Hematopoietic multipotent progenitor cell (in vitro differentiated cells): ENCODE measurements around the gene POLR2F. TPM values are rescaled to one million over a fixed set of nuclear protein-coding genes. Genes with fewer than 3 reads are reported as not detected.

Experiments used
- DNase-seq, 3 donors: peaks; one replicate each; pipeline ENCODE4 v3.0.0-alpha.2; 2011 to 2015; ENCODE audit warnings: low read depth in 2 of 3, low spot score in 2 of 3
- total RNA-seq: library from RNA; depleted of rRNA; stranded (reverse); fragments of >200 nt; gene quantifications from one replicate; pipeline ENCODE4 v1.2.3, GENCODE V29; 2012

POLR2F gene
- 30.7 TPM for total RNA-seq

DNA sequence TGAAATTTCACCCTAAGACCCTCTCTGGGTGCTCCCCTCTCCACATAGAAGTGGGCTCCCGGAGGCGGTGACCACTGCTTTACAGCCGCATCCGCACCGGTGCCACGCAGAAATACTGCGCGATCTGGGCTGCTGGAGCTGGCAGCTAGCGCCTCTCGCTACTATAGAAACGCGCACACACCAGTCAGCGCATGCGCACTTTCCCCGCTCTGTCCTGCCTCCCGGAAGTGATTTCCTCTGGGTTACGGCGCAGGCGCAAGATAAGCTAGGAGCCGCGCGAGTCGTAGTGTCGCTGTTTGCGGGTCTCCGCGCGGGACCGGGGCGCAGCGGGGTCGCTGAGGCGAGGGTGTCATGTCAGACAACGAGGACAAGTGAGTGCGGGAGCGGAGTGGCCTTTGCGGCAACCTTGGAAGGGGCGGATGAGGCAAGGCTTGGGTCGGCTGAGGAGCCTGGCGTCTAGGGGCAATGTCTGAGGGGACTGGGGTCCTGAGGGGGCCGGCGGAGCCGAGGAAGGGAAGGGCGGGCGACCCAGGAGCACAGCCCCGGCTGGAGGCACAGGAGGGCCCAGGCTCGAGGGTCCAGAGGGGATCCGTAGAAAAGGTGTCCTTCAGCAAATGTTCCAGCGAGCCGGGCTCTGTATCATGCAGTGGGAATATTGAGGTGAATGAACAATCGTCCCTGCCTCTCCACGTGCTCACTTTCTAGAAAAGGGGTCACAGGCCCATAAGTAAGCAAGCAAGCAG, at the start of gene POLR2F, which contains the start of gene C22orf23:
TSS of gene POLR2F (plus strand) at position 263 of the 743 bp plus-strand sequence. CDS start at position 352, 89 bp downstream.
TSS of gene C22orf23 (minus strand) at position 165 of the 743 bp plus-strand sequence. CDS start 452 bp downstream, outside the sequence.
- peak; percentile 94 to 98 (median 95) for DNase-seq

DNA sequence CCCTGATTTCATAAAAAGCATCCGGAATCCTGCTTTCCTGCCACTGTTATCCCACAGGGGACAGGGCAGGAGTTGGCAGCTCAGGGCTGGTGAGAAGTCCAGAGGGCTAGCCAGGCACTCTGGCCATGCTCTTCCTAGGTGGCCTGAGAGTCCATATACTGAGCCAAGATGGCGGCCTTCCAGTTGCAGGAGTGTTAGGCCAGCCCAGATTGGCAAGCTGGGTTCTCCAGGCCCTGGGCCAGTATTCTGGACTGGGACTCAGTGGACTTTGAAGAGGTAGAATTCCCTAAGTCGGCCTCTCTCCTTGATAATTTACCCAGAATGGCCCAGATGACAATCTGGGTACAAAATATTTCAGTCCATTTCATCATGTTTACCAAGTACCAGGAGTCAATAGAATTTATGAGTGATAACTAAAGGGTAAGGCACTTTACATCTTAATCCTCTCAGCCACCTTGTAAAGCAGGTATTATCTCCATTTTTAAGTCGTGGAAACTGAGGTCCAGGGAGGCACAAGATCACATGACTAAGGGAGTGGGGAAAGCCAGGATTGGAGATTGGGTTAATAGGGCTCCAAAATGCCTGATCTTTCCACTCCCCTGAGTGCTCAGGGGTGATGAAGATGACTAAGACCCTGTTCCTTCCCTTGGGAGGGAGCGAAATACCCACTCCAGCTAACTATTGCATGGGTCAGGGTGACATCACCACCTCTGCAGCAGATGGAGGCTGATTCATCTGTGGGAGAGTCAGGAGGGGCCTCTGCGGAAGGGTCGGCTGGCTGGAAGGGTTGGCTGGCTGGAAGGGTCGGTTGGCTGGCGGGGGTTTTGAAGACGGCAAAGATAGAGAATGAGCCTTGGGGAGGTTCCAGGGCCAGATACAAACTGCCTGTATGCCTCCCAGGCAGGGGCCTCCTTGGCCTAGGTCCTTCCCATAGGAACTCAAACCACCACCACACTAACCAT, 48.6 kb upstream of the POLR2F start:
- DNase-seq: peak in 2 of 3 donors; percentile 40 to 74

DNA sequence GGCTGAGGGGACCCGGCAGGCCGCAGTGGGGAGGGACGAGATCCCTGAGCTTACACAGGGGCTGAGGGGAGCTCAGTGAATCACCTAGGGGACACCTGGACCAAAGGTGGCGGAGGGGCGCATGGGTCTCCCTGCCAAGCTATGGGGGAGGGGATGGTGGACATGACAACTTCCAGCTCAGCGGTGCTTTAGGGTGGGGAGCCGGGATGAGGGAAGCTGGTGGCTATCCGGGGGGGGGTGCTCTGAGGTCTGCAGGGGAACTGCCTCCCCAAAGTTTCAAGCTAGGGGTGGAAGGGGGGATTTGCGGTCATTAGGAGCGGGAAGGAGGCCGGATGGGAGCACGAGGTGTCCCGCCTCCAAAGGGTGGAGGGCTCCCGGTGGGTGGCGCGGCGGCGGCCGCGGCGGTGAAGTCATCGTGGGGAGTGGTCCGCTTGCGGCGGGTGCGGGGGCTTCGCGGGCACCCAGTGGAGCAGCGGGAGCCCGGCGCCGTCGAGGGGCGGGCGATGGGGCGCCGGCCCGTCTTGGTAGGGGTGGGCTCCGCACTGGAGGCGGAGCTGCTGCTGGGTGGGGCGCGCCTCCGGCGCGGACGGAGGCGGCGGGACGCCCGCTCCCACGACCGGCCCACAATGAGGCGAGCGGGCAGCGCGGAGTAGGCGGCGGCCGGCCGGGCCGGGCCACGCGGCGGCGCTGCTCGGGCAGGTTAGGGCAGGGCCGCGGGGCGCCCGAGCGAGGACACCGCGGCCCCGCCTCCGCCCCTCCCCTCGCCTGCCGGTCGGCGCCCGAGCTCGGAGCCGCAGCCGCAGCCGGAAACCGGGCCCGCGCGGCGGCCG, 47.8 kb upstream of the POLR2F start, which contains the start of gene MICALL1:
TSS of gene MICALL1 (plus strand) at position 764 of the 830 bp plus-strand sequence. CDS start 126 bp downstream, outside the sequence.
- peak; percentile 37 to 79 (median 56) for DNase-seq

DNA sequence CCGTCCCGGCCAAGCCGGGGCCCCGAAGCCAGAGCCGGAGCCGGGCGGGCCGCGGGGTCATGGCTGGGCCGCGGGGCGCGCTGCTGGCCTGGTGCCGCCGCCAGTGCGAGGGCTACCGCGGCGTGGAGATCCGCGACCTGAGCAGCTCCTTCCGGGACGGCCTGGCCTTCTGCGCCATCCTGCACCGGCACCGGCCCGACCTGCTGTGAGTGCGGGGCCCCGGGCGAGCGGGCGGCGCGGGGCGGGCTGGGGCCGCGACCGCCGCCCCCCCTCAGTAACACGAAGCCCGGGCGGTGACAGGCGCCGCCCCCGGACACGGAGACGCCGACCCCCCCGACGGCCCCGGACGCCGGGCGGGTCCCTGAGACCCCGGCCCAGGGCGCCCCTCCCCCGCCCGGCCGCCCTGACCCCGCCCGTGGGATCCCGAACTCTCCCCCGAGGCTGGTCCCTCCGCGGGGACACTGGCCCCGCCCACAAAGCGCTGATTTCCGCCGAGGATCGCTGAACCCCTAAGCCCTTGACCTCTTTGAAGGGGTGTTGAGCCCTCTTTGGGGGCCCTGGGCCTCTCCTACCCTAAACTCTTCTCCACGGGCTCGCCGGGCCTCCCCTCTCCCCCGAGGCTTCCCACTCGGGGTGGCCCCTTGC, 47.0 kb upstream of the POLR2F start:
- DNase-seq: peak in 1 of 3 donors; percentile 21

DNA sequence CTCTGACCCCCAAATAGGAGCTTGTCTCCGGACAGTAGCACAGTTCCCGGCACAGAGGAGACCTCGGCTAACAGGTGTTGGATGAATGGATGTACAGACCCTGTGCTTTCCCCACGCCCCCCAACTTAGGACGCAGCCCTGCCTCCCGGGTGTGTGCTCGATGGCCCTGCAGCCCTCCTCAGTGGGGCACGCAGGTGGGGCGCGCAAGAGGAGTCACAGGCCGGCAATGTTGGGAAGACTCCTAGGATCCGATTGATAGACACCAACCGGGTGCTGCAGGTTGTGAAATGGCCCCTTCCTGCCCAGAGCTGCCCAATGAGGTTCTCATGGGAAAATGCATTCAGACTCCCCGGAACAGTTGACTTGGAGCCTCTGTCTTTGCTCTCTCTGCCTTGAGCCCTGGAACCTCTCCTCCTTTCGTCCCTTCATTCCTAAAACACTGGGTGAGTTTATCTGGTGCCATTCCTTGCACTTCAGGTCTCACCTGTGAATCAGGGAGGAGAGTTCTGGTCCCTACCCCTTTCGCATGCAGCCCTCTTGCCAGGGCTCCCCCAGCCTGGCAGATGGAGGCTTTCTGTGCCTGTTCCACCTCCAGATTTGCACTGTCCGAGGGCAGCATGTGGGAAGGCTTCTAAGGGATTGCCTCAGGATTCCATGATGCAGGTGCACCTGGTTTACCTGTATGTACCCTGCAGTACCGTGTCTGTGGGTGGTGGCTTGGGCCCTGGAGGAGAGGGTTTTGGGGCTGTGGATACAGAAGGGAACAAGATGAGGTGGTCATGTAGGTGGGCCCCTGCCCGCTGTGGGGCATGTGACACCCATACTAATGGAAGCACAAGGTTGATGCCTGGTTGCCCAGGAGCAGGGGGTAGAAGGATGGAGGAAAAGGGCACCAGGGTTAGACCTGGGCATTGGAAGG, 46.2 kb upstream of the POLR2F start:
- no peak for DNase-seq

DNA sequence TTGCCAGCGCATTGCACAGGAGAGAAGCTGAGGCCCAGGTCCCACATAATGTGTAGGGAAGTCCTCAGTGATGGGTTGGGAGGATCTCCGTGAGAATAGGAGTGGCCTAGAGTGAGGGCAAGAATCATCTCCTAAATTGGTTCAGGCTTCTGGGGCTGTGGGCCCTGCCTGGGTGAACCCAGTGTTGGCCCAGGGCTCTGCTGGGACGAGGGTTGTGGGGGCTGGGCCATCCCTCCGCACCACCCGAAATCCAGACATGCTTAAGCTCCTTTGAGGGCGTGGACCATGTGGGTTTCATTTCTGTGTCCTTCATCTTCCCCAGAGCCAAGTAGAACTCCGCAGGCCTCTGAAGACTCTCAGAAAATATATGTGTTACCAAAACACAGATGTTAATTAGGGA, 43.7 kb upstream of the POLR2F start:
- DNase-seq: no peak

DNA sequence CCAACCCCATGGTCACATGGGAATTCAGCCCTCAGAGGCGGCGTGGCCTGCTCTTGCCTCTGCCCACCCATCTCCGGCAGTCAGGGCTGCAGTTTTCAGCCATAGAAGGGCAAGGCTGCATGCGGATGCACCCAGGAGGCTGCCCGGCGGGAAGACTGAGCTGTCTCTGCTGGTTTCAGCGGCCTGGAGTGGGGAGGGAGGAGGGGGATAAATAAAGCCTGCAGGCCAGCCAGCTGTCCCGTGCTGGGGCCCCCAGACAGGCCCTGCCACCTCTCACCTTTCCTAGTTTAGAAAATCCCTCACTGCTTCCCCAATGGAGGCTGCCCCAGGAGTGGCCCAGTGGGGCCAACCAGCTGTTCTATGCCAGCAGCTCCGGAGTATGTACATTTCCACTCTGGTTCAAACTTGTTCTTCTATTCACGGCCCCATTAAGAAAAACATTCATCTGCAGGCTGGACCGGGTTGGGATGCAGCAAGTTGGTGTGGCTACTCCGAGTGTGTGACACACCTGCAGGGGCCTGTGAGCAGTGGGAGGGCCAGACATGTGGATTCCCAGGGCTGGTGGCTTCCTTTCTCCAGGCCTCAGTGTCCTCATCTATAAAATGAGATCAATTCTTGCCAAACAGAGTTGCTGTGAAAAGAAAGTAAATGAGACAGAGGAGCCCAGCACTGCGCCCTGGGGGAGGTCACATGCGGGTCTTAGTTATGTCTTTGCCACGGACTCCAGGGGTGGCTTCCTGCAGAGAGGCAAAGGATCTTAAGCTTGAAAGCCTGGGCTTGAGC, 42.4 kb upstream of the POLR2F start:
- no peak for DNase-seq

DNA sequence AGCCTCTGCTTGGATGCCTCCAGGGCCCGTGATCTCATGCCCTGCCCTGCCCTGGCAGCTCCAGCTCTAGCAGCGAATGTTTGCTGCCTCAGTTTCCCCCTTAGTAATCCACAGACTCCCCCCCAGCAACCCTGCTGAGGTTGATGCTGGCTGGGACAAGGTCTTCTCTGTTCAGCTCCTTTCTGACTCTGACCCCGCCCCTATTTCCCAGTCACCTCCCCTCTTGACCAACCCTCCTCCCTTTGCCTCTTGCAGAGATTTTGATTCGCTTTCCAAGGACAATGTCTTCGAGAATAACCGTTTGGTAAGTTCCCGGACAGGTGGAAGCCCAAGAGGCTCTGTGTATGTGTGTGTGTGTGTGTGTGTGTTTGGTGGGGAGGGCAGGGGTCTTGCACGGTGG, 41.8 kb upstream of the POLR2F start:
- no peak for DNase-seq

DNA sequence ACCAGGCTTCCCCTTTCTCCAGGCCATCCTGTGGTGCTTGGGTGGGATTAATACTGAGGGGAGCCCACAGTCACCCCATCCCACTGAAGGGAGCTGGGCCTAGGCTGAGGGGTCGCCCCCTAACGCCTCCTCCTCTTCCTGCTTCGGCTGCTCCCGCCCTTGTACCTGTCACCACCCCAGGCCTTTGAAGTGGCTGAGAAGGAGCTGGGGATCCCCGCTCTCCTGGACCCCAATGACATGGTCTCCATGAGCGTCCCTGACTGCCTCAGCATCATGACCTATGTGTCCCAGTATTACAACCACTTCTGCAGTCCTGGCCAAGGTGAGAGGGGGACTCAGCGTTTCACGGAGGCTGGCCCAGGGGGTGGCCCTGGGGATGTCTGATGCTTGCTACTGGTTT, 41.3 kb upstream of the POLR2F start:
- no peak for DNase-seq

DNA sequence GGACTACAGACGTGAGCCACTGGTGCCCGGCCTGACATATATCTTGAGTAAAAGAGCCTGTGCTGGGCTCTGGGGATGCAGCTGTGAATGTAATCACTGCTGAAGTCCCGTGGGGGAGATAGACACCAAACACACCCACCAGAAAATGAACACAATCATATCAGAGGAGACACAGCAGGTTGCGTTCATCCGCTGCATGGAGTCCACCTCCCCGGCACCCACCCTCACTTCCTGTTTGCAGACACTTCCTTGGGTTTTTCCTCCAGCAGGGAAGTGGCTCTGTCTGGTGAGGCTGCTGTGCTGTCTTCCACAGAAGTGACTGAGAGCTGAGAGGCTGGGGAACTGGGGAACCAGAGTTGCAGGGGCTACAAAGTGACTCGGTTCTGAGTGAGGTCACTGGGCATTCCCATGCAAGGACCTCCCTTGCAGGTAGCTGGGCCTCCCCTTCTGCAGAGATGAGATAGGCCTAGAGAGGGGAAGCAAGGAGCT, 40.2 kb upstream of the POLR2F start:
- DNase-seq: no peak

DNA sequence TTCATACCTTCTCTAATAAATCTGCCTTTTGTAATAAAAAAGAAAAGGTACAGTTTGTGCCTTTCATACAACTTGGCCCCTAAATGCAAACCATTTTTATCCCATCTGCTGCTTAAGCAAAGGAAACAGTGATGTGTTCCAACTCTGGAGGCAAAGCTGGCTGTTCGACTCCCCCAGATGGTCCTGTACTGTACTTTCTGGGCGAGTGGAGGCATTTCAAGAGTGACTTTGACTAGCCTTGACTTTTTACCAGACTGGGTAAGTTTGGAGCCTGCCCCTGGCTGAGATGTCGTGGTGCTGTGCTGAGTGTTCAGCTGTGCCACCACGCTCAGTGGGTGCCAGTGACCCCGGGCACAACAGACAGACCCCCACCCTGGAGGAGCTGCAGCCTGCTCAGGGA, 37.2 kb upstream of the POLR2F start:
- no peak for DNase-seq

DNA sequence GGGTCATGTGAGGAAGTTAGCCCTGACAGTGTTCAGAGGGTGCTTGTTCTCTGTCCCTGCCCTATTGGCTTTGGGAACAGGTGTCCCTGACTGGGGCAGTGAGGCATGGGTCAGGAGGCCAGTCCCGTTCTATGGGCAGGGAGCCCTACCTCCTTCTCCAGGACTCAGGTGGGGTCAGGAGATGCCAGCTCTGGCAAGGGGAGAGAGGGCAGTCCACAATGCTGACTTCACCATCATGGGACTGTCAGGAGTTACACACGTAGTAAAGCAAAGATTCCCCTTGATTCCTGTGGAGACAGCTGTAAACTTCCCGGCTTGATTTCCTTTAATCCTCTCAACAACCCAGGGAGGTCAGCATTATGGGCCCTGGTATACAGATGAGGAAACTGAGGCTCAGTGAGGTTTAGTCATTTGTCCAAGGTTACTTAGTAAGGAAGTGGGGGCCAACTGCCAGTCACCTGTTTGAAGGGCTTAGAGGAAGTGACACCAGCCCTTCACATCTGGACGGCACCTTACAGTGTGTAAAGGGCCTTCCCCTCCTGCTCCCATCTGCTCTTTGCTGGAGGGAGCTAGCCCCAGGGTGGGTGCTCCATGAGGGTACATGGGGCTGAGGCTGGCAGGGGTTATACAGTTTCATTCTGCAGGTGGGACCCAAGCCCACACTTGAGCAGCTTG, 35.5 kb upstream of the POLR2F start:
- DNase-seq: no peak

DNA sequence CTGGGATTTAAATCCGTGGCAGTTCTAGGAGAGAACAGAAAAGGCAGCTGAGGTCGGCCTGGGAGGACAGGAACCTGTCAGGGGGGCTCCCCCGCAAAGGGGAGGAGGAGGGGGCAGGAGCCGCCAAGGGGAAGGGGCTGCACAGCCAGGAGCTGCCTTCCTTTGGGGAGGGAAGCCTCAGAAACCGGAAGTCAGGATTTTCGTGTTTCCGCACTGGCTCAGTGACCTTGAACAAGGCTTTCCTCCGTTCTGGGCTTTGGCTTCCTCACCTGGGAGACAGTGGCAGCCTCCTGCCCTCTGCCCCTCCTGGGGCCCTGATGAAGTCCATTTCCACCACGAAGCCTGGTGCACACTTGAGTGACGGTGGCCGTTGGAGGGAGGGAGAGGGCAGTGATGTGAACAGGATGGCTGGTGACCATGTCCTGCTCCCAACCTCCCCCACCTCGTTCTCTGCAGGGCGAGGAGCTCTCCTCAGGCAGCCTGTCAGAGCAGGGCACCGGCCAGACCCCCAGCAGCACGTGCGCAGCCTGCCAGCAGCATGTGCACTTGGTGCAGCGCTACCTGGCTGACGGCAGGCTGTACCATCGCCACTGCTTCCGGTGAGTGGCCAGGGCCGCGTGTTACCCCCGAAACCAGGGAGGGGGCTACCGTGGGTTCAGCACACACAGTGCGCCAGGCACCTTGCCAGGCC, 34.8 kb upstream of the POLR2F start:
- no peak for DNase-seq

DNA sequence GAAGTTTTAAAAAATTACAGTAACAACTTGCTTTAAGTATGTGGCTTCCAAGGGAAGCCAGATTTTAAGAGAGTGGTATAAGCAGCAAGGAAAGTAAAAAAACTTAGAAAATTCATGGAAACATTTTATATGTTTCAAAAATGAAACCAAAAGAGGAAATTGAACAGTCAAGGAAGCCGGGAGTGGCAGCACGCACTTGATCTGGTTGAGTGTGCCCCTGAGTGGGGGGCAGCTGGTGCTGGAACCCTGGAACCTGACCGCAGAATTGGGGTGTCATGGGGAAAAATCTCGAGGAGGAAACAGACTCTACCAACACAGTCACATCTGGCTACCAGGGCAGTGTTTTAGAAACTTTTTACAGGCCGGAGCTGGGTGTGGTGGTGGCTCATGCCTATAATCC, 33.4 kb upstream of the POLR2F start:
- peak in 2 of 3 donors; percentile 36 to 70 for DNase-seq

DNA sequence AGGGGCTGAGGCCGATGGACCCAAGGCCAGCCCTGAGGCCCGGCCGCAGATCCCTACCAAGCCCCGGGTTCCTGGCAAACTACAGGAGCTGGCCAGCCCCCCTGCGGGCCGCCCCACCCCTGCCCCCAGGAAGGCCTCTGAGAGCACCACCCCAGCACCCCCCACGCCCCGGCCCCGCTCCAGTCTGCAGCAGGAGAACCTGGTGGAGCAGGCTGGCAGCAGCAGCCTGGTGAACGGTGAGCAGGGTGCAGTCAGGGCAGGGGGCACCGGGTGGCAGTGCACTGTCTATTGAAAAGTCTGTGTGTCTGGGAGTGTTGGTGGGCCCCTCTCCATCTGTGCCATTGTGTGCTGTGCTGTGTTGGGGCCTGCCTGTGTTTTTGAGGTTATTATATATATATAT, 31.3 kb upstream of the POLR2F start:
- DNase-seq: peak in 2 of 3 donors; percentile 20 to 53

DNA sequence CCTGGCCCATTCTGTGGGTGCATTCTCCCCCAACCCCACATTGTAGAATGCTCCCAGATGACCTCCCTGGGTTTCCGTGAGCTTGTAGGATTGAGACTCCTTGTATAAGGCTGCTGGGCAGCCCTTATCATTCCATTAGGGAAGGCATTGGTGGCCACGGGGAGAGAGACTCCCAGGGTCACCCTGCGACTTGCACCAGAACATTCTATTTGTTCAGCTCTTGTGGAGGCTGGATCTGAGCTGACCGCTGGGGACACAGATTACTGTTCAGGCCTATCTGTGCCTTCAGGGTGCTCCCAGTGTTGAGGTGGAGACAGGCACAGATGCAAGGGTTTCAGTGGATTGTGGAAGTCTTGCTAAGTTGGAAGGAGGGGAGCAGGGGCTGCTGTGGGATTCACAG, 29.6 kb upstream of the POLR2F start:
- DNase-seq: no peak
